Right atrium auricular region (tissue), 2 donors: Measurements from ENCODE around the gene STAMBP. TPM values are rescaled to one million over a fixed set of nuclear protein-coding genes. Genes with fewer than 3 reads are reported as not detected.

Experiments used
- DNase-seq: peaks from one replicate; pipeline ENCODE4 v3.0.0-alpha.2; 2019; ENCODE audit warnings: low spot score
- H3K27ac ChIP-seq, 2 donors: fragments of 200-600 bp; sonication (generic); 1 replicate in 1 of 2; 2 replicates in 1 of 2; pipeline ENCODE4 v1.5.1; 2016 to 2019
- H3K27me3 ChIP-seq, 2 donors: fragments of 200-600 bp; sonication (generic); one replicate each; pipeline versions ENCODE4 v1.5.1 to v1.6.0; 2017 to 2019
- H3K36me3 ChIP-seq: fragments of 200-600 bp; sonication (generic); one replicate; pipeline ENCODE4 v1.5.1; 2016
- H3K4me1 ChIP-seq, 2 donors: fragments of 200-600 bp; sonication (generic); one replicate each; pipeline versions ENCODE4 v1.5.1 to v1.6.0; 2017 to 2019
- H3K4me3 ChIP-seq, 2 donors: fragments of 200-600 bp; sonication (generic); 1 replicate in 1 of 2; 2 replicates in 1 of 2; pipeline ENCODE4 v1.5.1; 2017 to 2019; ENCODE audit warnings: mild to moderate bottlenecking in 1 of 2, moderate library complexity in 1 of 2
- H3K9me3 ChIP-seq, 2 donors: fragments of 200-600 bp; sonication (generic); one replicate each; pipeline ENCODE4 v1.5.1; 2019
- total RNA-seq, 2 donors: library from RNA; depleted of rRNA; stranded (reverse); fragments of >200 nt; gene quantifications; one replicate each; pipeline ENCODE4 v1.1.0, GENCODE V29; 2016
- TF ChIP-seq, protein P1 (sequence below), 2 donors: fragments of 200-600 bp; sonication (generic); IDR thresholded peaks; one replicate each; pipeline ENCODE4 v1.5.1; 2019; ENCODE audit warnings: antibody characterized with exemption in 2 of 2

The STAMBP gene
- total RNA-seq, 2 donors from 2014 or later = 23.3 to 37.3 TPM

DNA sequence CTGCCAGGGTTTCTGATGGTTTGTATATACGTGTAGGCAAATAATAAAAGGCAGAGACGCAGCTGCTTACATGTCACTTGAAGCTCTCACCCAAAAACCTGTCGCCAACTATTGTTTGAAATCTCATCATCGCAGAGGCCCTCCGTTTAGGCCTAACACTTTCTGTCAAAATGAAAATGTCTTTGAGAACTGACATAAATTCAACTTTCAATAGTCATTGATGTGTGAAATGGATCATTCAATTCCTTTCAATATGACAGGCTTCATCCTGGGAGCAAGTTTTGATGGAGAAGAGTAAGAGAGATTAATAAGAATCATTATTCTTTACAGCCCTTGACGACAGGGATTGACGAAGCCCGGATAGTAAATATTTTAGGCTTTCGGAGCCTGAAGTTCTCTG lies 66.7 kb downstream of the STAMBP start:
- Histone ChIP-seq H3K4me3 (no peak overlapping the region), H3K27me3 (no peaks in the 10 kb centered on the region), H3K36me3 (no peaks in the 10 kb centered on the region), H3K9me3 (no peaks in the 10 kb centered on the region), H3K27ac (no peak overlapping the region), H3K4me1 (no peaks in the 10 kb centered on the region)
- DNase-seq = no peak
- TF ChIP-seq, protein P1, sequence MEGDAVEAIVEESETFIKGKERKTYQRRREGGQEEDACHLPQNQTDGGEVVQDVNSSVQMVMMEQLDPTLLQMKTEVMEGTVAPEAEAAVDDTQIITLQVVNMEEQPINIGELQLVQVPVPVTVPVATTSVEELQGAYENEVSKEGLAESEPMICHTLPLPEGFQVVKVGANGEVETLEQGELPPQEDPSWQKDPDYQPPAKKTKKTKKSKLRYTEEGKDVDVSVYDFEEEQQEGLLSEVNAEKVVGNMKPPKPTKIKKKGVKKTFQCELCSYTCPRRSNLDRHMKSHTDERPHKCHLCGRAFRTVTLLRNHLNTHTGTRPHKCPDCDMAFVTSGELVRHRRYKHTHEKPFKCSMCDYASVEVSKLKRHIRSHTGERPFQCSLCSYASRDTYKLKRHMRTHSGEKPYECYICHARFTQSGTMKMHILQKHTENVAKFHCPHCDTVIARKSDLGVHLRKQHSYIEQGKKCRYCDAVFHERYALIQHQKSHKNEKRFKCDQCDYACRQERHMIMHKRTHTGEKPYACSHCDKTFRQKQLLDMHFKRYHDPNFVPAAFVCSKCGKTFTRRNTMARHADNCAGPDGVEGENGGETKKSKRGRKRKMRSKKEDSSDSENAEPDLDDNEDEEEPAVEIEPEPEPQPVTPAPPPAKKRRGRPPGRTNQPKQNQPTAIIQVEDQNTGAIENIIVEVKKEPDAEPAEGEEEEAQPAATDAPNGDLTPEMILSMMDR (IDR thresholded peaks at IDR 0.05) = no peak

DNA sequence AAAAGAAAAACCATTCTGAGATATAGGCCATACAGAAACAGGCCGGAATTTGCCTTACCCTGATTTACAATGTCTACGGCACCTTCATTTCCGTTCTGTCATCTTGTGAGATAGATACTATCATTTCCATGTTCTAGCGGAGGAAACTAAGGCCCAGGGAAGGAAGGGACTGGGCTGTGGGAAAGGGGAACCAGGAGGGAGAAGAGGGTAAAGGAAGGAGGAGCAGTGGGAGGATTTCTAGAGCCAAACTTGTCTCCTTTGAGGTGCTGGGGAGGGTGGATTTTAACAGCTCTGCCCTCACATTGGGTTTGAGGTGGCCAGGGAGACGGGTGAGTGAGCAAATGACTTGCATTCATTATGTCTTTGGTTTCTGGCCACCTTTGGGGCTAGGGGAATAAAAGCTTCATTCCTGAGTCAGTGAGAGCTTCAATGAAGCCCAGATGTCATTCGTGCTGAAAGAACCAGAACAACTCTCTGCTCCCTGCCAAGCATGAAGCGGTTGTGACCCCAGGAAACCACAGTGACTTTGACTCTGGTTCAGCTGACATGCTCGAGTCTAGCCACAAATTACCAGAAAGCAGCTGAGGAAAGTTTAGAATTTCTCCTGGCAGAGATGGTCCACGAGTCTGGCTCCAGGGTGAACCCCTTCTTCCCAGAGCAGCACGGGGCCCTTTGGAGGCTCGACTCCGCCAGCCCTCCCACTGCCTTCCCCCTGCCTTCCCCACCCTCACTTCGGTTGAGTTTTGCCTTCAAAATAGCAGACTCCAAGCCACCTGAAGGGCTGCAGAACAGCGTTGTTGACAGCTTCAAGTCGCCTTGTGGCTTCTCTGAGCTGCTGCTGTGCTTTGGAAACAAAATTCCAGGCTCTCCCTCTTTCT lies 67.8 kb downstream of the STAMBP start:
- H3K27me3 ChIP-seq = no peaks in the 10 kb centered on the region
- H3K9me3 ChIP-seq = no peaks in the 10 kb centered on the region
- no peaks in the 10 kb centered on the region for H3K4me1 ChIP-seq
- no peaks in the 10 kb centered on the region for H3K36me3 ChIP-seq
- H3K27ac ChIP-seq = peak overlapping the region in 1 of 2 donors; percentile 35
- DNase-seq = no peak
- H3K4me3 ChIP-seq = no peak overlapping the region
- TF ChIP-seq, protein P1 (IDR thresholded peaks at IDR 0.05) = no peak

DNA sequence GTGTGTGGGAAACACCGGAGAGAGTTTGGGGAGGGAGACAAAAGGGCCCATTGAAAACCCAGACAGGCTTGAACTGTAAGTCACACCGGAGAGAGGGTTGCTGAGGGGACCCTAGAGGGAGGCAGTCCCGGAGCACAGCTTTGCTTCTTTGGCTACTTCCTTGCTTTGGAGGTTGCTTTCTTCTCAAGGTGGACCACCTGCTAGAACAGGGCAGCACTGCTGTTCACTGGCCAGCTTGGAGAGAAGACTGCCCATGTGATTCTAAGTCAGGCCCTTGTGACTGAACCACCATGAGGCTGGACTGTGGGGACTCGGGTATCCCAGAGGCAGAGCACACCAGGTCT lies 68.5 kb downstream of the STAMBP start:
- Histone ChIP-seq H3K36me3 (no peaks in the 10 kb centered on the region), H3K27ac (peak overlapping the region in 1 of 2 donors; percentile 35), H3K4me3 (no peak overlapping the region), H3K4me1 (no peaks in the 10 kb centered on the region), H3K27me3 (no peaks in the 10 kb centered on the region), H3K9me3 (no peaks in the 10 kb centered on the region)
- DNase-seq = no peak
- TF ChIP-seq, protein P1 (IDR thresholded peaks at IDR 0.05) = no peak

DNA sequence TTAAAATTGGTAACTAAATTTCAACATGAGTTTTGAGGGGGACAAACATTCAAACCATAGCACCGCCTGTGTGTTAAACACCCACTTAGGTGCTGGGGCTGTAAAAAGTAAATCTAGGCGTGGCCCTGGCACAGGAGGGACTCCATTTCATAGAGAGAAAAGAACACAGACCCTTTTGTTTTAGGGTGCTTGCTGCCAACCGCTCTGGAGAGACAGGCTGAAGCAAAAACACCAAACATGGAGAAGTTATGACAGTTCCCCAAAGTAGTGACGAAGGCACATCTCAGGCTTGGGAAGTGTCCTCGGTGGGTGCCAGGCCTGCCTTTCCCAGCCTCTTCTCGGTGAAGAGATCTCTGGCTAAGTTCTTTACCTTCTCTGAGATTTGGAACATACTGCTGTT lies 69.2 kb downstream of the STAMBP start:
- H3K4me3 ChIP-seq = no peak overlapping the region
- no peak for DNase-seq
- H3K9me3 ChIP-seq = no peaks in the 10 kb centered on the region
- no peak overlapping the region for H3K27ac ChIP-seq
- no peaks in the 10 kb centered on the region for H3K36me3 ChIP-seq
- TF ChIP-seq, protein P1 (IDR thresholded peaks at IDR 0.05) = no peak
- no peaks in the 10 kb centered on the region for H3K4me1 ChIP-seq
- H3K27me3 ChIP-seq = no peaks in the 10 kb centered on the region

DNA sequence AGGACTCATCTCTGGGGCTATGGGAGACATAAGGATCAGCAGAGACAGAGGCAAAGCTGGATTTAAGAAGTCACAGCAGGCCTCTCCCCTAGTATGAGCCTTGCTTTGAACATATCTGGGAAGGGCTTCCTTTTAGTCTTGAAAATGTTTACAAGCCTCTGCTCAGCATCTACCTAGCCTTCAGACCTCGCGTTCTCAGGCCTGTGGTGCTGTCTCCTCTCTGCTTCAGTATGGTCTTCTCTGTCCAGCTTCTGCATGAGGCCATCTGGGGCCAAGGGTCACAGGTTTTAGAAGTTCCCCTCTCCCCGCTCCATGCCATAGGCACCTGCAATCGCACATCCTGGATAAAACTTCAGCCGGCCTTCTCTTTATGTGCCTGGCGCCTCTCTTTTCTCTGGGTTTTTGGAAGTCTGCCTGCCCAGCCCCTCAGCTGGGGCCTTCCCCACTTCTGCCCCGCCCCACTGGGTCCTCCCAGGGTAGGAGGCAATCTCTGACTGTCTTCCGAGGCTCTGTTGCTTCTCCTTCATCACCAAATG lies 71.1 kb downstream of the STAMBP start:
- Histone ChIP-seq H3K9me3 (no peaks in the 10 kb centered on the region), H3K4me1 (no peaks in the 10 kb centered on the region), H3K36me3 (no peaks in the 10 kb centered on the region), H3K27me3 (no peaks in the 10 kb centered on the region), H3K4me3 (no peak overlapping the region), H3K27ac (no peak overlapping the region)
- TF ChIP-seq, protein P1 (IDR thresholded peaks at IDR 0.05) = no peak
- no peak for DNase-seq
